ENCODE measurements around the gene MORN1. TPM values are rescaled to one million over a fixed set of nuclear protein-coding genes. Genes with fewer than 3 reads are reported as not detected.

Gene MORN1
- polyA plus RNA-seq, 3 donors: 9.1 to 9.5 (median 9.2) TPM

DNA sequence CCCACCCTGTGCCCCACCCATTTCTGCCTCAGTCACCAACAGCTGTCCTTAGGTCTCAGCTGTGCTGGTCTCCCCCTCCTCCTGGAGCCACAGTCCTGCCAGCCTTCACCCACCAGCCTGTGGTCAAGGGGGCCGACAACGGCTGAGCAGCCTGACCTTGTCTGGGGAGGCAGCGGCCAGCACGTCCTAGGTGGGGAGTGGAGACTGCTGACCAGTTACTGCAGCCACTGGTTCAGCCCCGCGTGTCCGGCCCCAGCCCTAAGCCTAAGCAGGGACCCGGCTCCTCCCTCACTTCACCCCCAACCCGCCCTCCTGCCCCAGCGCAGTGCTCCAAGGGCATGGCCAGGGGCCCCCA, 79.2 kb downstream of the MORN1 start:
- DNase-seq (ENCODE audit: low read depth in 3 of 3, low spot score in 2 of 3): no peak

DNA sequence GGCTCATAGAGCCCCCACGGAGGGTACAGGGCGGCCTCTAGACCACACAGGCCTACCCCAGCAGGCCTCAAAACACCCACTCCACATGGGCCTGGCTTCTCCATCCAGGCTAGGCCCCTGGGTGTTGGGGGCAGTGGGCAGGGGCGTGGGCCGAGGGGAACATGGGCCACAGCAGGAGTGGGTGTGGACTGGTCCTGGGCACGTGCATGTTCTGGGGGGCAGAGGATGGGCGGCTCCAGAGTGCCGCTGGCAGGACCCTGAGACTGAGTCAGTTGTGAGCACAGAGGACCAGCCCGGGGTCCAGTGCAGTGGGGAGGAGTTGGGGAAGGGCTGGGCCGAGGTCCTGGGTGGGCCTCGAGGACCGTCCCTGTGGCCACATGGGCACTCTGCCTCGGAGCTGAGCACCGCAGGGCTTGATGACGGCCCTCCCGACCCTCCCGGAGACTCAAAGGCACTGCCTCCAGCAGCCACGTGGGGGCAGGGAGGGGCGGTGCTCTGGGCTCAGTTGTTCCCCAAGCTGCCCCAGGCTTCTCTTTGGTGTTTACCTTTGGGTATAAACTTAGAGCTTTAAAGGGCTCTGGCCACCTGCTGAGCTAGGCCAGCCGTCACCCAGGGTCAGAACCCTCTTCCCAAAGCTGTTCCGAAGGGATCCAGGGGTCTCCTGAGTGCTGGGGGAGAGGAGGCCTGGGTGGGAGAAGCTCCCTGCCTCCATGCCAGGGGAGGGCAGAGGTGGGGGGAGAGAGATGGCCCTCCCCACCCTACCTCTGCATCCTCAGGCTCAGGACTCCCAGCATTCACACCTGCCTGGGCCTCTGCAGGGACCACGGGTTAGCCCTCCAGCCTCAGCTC, 79.9 kb downstream of the MORN1 start:
- no peak for DNase-seq (ENCODE audit: low read depth in 3 of 3, low spot score in 2 of 3)

DNA sequence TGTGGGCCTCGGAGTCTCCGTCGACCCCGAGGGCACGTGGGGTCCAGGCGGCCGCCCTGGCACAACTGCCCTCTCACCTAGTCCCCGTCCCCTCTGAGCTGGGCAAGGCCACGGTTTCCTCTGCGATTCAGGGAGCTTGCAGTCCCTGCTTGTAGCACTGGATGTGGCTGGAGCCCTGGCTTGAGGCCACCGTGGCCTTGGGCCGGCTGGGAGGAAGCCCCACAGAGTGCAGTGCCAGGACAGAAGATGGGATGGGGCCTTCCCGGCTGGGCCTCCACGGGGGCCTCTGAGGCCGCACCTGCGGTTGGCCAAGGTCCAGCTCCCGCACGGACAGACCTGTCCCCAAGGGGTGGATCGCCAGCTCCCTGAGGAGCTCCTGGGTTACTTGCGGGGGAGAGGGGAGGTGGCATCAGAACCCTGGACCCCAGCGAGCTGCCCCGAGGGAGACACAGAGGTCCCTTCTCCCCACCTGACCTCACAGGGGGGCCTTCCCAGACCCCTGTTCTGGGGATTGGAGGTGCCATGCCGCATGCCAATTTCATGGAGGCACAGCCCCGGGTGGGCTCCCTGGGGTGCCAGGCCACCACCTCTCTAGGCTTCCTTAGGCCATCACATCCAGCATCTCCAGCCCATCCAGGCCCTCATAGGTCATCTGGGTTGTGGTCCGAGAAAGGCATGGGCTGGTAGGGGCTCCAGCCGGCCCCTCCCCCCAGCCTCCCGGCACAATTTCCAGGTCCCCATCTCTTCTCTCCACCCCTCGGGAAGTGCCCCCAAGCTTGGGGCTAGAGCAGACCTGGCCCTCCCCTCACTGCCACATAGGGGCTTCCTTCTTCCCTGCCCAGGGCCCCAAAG, 80.8 kb downstream of the MORN1 start:
- DNase-seq (ENCODE audit: low read depth in 3 of 3, low spot score in 2 of 3): no peak

DNA sequence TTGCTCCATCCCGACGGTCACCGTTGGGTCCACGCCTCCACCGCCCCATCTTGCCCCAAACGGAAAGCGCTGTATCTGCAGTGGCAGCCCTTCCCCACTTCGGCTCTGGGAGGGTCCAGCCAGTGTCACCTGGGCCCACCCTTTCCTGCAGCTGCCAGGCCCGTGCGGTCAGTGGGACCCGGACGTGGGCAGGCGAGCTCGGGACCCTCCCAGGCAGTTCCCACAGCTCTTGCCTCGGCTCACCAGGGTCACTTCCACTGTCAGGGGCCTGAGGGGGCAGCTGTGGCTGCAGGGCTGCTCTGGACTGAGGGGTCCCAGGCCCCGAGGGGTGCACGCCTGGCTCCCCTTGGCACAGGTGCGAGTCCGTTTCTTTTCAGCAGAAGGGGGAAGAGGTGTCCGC, 82.5 kb downstream of the MORN1 start:
- DNase-seq (ENCODE audit: low read depth in 3 of 3, low spot score in 2 of 3): no peak

DNA sequence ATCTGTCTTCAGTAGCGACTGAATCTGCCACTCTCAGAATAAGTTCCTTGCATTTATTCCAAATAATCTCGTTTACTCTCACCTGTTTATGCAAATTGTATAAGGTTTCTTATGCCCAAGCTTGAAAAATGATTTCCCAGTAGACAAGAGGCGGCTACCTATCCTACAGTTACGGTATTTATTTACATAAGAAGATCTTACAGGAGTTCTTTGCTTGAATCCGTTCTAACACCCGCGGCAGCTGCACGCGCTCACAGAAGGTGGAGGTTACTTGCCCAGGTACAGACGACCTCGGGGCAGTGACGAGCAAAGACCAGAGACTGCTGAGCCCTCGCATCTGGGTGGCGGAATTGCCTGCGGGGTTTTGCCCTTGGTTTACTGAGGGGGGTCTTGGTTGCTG, 83.4 kb downstream of the MORN1 start:
- DNase-seq (ENCODE audit: low read depth in 3 of 3, low spot score in 2 of 3): no peak

DNA sequence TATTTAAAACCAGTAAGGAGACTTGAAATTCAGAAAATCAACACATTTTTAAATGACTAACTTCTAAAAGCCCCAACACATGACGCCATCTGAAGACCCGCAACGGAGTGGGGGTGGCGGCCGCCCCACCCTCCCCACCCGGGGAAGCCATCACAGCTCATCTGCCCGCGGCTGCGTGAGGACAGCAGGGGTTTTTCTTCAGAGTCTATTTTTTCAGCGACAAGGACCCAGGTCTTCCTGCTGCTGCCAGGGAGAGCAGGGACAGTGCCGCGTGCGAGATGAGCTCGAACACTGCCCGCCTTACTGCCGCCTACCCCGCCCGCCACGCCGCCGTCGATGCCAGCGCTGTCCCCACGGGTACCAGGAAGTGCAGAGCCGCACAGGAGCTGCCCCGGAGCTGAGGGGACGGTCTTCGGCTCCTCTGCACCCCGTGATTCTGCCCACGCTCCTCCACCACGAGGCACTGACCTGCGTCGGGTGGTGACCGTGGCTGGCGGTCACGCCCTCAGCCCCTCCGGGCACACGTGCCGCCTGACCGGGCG, 84.2 kb downstream of the MORN1 start:
- DNase-seq (ENCODE audit: low read depth in 3 of 3, low spot score in 2 of 3): no peak

DNA sequence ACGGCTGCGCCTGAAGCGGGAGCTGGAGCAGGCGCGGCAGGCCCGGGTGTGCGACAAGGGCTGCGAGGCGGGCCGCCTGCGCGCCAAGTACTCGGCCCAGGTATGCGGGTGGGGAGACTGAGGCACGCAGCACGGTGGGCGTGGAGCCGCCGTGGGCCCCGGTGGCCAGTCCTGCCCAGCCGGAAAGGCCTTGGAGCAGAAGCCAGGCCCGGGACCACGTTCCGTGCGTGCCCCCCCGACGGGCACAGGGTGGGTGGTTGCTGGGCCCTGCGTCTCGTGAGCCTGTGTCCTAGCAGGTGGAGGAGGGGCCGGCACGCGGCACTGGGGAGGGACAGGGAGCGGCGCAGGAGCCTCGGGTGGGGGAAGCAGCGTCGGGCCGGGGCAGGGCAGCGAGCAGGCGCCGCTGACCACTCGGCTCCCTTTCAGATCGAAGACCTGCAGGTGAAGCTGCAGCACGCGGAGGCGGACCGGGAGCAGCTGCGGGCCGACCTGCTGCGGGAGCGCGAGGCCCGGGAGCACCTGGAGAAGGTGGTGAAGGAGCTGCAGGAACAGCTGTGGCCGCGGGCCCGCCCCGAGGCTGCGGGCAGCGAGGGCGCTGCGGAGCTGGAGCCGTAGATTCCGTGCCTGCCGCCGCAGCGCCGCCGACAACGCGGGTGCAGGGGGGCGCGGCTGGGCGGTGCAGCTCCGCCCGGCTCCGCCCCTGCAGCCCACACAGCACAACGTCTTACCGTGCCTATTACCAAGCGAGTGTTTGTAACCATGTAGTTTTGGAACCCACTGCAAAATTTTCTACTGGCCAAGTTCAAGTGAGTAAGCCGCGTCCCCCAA, 85.0 kb downstream of the MORN1 start:
- DNase-seq (ENCODE audit: low read depth in 3 of 3, low spot score in 2 of 3): no peak

DNA sequence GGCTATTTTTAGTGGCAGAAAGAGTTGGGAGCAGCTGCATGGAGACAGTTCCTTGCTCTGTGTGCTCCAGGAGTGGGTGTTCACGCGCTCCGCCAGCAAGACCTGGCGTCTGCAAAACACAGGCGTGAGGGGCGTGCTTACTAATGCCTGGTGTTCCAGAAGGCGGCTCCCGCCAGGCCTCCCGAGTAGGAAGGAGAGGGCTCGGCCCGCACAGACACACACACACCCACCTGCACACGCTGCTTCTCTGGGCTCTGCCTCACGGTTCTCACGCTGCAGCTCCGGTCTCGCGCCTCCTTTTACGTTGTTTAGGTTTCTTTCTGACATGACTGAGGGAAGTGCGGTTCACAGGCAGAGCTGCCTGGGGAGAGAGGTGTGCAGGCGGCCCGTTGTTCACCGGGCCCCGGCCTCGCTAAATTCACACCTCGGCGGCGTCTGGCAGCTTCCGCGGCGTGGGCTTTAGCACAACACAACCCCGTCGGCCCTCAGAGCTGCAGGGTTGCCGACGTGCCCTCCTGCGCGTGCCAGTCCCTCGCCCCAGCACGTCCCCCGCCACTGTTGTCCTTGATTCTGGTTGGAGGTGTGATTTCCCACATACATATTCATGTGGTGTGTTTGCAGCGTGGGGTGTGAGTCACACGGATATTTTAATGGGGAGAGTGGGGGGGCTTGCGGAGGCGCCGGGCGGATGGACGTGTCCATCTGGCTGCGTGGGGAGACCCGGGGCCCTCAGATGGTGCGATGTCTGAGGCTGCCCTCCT, 86.3 kb downstream of the MORN1 start:
- no peak for DNase-seq (ENCODE audit: low read depth in 3 of 3, low spot score in 2 of 3)

DNA sequence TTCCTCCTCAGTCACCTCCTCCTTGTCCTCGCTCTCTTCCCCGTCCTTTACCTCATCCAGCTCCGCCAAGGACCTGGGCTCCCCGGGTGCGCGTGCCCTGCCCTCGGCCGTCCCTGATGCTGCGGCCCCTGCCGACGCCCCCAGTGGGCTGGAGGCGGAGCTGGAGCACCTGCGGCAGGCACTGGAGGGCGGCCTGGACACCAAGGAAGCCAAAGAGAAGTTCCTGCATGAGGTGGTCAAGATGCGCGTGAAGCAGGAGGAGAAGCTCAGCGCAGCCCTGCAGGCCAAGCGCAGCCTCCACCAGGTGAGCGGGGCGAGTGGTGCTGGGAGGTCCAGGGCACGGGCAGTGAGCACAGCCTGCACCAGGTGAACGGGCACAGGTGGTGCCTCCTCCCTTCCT, 87.1 kb downstream of the MORN1 start:
- no peak for DNase-seq (ENCODE audit: low read depth in 3 of 3, low spot score in 2 of 3)

DNA sequence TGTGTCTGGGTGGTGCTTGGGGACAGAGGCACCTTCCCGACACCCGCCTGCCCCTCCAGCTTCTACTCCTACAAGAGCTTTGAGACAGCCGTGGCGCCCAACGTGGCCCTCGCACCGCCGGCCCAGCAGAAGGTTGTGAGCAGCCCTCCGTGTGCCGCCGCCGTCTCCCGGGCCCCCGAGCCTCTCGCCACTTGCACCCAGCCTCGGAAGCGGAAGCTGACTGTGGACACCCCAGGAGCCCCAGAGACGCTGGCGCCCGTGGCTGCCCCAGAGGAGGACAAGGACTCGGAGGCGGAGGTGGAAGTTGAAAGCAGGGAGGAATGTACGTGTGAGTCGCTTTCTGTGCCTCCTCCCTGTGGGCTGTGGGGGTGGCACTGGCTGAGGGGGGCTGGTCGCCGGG, 87.6 kb downstream of the MORN1 start:
- DNase-seq (ENCODE audit: low read depth in 3 of 3, low spot score in 2 of 3): no peak

DNA sequence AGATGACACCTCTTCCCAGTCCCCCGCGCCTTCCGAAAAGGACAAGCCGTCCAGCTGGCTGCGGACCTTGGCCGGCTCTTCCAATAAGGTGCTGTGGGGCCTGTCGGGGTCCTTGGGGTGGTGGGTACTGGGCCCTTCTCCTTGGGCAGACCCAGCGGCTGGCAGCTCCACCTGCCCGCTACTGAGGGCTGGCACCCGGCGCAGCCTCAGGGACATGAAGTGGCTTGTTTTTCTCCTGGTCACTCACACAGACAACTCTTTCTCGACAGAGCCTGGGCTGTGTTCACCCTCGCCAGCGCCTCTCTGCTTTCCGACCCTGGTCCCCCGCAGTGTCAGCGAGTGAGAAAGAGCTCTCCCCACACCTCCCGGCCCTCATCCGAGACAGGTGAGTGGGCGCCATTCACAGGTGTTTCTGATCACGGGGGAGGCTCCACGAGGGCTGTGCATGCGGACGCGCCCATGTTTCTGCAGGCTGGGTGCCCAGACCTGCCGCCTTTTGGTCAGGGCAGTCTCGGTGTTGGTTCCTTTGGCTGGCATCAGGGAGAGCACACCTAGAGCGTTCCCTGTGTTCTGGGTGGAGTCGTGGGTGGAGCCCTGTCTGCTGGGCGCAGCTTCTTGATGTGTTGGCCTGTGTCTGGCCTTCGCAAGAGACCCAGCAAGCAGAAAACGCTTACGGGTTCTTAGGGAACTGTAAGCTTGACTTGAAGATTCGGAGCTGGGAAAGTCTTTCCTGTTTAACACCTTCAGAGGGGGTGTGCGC, 88.2 kb downstream of the MORN1 start:
- DNase-seq (ENCODE audit: low read depth in 3 of 3, low spot score in 2 of 3): no peak

DNA sequence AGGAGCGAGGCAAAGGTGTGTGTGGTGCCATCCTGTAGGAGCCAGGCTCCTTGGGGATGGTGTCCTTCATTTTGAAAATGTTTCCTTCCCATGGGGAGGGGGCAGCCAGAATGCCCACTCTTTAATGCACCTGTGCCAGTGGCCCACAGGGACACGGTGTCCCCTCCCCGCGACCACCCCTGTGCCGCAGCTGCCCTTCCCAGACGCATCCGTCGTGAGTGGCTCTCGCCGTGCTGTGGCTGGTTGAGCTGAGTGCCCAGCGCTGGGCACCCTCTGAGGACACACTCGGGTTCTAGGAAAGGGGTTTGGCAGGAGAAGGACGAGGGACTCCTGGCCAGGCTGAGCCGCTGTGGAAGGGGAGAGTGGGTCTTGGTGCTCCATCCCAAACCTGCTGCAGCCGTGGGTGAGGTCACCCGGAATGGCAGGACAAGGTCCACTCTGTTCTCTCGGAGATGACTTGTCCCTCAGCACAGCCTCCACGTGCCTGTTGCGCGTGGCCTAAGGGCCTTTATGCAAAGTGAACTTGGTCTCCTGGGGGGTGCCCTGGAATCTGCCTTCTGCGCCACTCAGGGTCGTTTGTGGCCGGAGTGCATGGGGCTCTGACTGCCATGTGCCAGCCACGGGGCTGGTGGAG, 88.9 kb downstream of the MORN1 start:
- no peak for DNase-seq (ENCODE audit: low read depth in 3 of 3, low spot score in 2 of 3)

DNA sequence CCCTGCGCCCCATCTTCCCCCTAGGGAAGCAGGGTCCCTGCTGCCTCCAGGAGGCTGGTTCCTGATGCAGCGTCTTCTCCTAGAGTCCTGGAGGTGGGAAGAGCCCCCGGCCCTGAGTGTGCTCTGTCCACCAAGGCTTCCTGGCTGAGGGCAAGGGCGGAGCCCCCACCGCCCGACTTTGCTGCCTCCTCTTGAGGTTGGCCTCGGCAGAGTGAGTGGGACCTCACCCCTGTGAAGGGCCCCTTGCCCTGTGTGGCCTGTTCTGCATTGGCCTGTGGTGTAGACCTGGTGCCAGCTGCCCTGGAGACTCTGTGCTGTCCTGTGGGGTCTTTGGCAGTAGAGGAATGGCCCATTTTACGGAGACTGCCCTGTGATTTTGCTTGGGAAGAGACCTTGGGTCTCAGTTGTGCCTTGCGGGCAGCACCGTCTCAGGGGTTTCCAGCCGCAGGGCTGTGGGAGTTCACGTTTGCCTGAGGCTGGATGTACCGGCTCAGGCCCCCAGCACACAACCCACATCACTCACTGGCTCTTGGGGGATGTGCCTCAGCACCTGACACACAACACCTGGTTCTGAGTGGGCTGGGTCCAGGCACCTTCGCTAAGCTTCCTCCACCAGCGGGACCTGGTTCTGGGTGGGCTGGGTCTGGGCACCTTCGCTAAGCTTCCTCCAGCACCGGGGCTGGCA, 89.6 kb downstream of the MORN1 start:
- DNase-seq (ENCODE audit: low read depth in 3 of 3, low spot score in 2 of 3): no peak

DNA sequence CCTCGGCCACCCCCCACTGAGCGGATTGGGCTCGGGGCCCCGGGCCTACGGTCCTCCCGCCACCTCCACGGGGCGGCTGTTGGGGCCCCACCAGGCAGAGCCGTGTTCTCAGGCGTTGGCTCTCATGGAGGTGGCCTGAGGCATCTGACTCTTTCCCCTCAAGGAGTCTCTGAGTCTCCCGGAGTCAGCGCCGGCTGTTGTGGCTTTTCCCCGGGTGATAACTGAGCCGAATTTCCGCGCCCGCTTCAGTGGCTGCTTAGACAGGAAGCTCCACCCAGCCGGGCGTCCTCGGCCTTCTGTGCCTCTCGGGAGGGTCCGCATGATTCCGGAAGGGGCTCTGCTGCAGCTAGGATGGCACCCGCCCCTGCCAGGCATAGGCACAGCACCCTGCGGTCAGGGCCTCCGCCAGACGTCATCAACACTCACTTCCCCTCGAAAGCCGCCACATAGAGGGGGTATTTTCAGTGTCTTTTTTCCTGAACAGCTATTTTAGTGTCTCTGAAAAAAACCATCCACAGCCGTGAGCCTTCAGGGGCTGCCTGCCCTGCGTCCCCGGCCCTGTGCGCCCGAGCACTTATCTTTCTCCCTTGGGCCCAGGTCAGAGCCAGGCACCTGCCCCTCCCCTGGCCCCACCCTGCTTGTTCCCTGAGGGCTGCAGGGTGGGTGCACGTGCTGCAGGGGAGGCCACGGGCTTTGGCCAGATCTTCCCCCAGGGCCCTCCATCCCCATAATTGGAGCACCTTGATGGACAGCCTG, 90.3 kb downstream of the MORN1 start:
- no peak for DNase-seq (ENCODE audit: low read depth in 3 of 3, low spot score in 2 of 3)

DNA sequence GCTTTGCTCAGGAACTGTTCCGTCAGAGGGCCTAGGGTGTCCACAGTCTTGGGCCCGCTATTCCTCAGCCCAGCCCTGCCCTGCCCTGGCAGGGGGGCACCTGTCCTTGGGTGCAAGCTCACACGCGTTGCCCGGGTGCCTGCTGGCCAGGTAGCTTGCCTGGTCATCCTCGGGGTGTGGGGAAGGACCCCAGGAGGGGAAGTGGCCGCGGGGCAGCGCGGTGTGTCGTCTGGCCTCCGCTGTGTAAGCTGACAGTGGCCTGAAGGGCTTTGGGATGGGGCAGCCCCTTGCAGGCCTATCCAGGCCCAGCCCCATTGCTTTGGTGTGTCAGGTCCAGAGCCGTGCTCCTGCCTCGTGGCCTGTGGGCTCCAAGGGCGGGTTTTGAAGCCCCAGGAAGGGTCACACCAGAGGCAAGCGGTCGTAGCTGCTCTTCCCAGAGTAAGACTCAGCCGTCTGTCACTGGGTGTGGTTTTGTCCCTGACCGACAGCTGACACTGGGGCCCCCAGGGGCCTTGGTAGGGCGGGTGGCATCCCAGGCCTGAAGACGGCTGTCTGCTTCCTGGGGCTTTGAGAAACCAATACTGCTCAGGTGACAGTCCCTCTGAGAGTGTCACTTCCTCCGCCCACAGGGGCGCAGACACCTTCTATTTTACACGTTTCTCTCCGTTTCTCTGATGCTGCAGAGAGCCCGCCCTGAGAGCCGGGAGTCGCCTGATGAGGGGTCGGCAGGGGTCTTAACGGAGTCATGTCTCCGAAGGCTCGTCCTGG, 91.2 kb downstream of the MORN1 start:
- no peak for DNase-seq (ENCODE audit: low read depth in 3 of 3, low spot score in 2 of 3)

DNA sequence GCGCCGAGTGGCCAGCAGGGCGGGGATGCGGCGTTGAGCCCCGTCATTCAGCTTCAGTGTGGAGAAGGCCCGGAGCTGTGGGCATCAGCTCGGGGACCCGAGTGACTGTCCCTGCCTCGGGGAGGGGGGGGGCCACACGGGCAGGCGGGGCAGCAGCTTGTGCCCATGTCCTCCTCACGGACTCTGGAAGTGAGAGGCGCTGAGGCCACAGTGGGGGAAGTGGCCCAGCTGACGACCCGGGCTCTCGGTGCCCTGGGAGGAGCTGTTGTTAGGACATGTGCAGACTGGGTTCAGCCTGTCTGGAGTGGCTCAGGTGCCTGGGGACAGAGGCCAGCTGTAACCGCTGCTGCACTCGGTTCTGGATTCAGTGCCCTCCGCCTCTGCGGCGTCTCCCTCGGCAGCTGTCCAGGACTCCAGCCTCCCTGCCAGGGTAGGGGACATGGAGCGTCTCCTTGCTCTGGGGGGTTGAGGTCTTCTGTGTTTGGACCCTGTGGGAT, 92.2 kb downstream of the MORN1 start:
- no peak for DNase-seq (ENCODE audit: low read depth in 3 of 3, low spot score in 2 of 3)

DNA sequence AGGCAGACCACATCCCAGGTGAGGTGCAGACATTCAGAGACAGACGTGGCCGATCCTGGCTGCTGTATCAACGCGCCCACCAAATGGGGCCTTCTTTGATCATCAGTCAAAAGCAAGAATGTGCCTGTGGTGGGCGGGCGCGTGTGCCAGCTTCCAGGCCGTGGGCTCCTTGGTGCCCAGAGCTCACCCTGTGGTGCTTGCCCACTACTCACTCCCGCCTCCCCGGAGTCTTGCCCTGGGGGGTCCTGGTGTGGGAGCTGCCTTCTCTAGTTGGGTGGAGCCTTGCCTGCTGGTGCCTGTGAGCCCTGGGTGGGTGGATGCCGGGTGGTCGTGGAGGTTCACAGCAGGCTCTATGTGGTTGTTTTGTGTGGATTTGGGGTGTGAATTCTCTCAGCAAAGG, 92.7 kb downstream of the MORN1 start:
- DNase-seq (ENCODE audit: low read depth in 3 of 3, low spot score in 2 of 3): no peak

Measured in right renal cortex interstitium (tissue), 3 donors.